NCI-H748 treated with DMSO at 0.1 percent for 48 hours (cell line): ENCODE data around the gene ARHGEF19.
"Not testable (repeated sequence)": the region's sequence is repeated elsewhere in the genome, so short reads cannot be mapped to it uniquely, and the experiment has no call there.

Experiments used
- DNase-seq: peaks from one replicate; lab custom pipeline; 2025; lab: John Stamatoyannopoulos, UW

ARHGEF19 gene

GRCh38 chr1:16180291-16180824, 32.1 kb downstream of the ARHGEF19 start:
- DNase-seq = no peak

GRCh38 chr1:16178596-16179497, 33.6 kb downstream of the ARHGEF19 start:
- DNase-seq = no peak

- no peak for DNase-seq
Observed at GRCh38 chr1:16177306-16177705, 35.1 kb downstream of the ARHGEF19 start.

GRCh38 chr1:16176653-16177052, 35.8 kb downstream of the ARHGEF19 start:
- DNase-seq = no peak

- no peak for DNase-seq
Observed at GRCh38 chr1:16175610-16176553, 36.6 kb downstream of the ARHGEF19 start.

- no peak for DNase-seq
Observed at GRCh38 chr1:16174886-16175598, 37.4 kb downstream of the ARHGEF19 start.

GRCh38 chr1:16174261-16174868, 38.1 kb downstream of the ARHGEF19 start:
- DNase-seq = no peak

GRCh38 chr1:16173447-16174260, 38.8 kb downstream of the ARHGEF19 start:
- no peak for DNase-seq

- DNase-seq = no peak
Observed at GRCh38 chr1:16172964-16173446, 39.4 kb downstream of the ARHGEF19 start.

- DNase-seq = no peak
Observed at GRCh38 chr1:16172218-16172830, 40.1 kb downstream of the ARHGEF19 start.

- no peak for DNase-seq
Observed at GRCh38 chr1:16171314-16172151, 40.9 kb downstream of the ARHGEF19 start.

- DNase-seq = no peak
Observed at GRCh38 chr1:16170283-16170673, 42.2 kb downstream of the ARHGEF19 start.

- no peak for DNase-seq
Observed at GRCh38 chr1:16168622-16169360, 43.7 kb downstream of the ARHGEF19 start.

- not testable (repeated sequence) for DNase-seq
Observed at GRCh38 chr1:16168144-16168495, 44.3 kb downstream of the ARHGEF19 start.

GRCh38 chr1:16167331-16168143, 44.9 kb downstream of the ARHGEF19 start:
- no peak for DNase-seq

GRCh38 chr1:16166117-16166516, 46.3 kb downstream of the ARHGEF19 start:
- DNase-seq = no peak

GRCh38 chr1:16165548-16165947, 46.9 kb downstream of the ARHGEF19 start:
- no peak for DNase-seq

GRCh38 chr1:16165073-16165364, 47.4 kb downstream of the ARHGEF19 start:
- no peak for DNase-seq
